HCT116 (cell line): Measurements from ENCODE around the gene GNG7. TPM values are rescaled to one million over a fixed set of nuclear protein-coding genes. Genes with fewer than 3 reads are reported as not detected.

Experiments
- ATAC-seq: fragments of 200-7000 bp; cut with Tn5 transposase; 2 replicates; pipeline ENCODE4 v1.9.1; 2020; ENCODE audit warnings: mild to moderate bottlenecking, moderate library complexity
- BruUV-seq: library from RNA; stranded (reverse); fragments of 400-500 nt; replicated peaks from 2 replicates; lab custom pipeline; 2021; lab: Mats Ljungman, UMichigan
- CTCF ChIA-PET: fragments of 300-600 bp; sonication (Branson Sonifier 250); formaldehyde crosslinking; loops from one replicate; lab custom pipeline; 2021; ENCODE audit warnings: antibody characterized with exemption; lab: Charles Lee
- POLR2A ChIA-PET: fragments of 300-600, 350-600 bp; sonication (Branson Sonifier 250); formaldehyde crosslinking; loops from one replicate; lab custom pipeline; 2021; ENCODE audit warnings: antibody characterized with exemption; lab: Charles Lee
- RAD21 ChIA-PET, 2 experiments: fragments of 300-600 bp; sonication (Branson Sonifier 250); formaldehyde crosslinking; loops; one replicate each; lab custom pipeline; 2023; ENCODE audit warnings: low total read pairs in 2 of 2; ENCODE audit not compliant: uncharacterized antibody in 2 of 2, unreplicated experiment in 2 of 2, low non-redundant PET in 1 of 2; lab: Charles Lee
- DNase-seq: peaks from one replicate; pipeline ENCODE4 v3.0.0-alpha.2; 2010; ENCODE audit warnings: low read depth, low spot score
- H2AFZ ChIP-seq: fragments of 200-600 bp; shearing (Covaris generic), sonication (generic); 2 replicates; pipeline ENCODE4 v1.6.1; 2017; ENCODE audit warnings: low read depth, mixed run types, mixed read lengths, antibody characterized with exemption, low read length; ENCODE audit not compliant: poor library complexity, severe bottlenecking
- H3K27ac ChIP-seq: 2 replicates; pipeline ENCODE4 v1.5.1; 2012; ENCODE audit warnings: low read depth, low read length
- H3K27me3 ChIP-seq: fragments of 200-600 bp; sonication (generic); 2 replicates; pipeline ENCODE4 v1.6.1; 2016; ENCODE audit warnings: mixed run types, low read length, mixed read lengths; ENCODE audit not compliant: insufficient read depth
- H3K36me3 ChIP-seq, 2 experiments: fragments of 200-500 bp in 1 of 2; fragments of 200-600 bp in 1 of 2; sonication (Bioruptor generic) in 1 of 2; sonication (generic) in 1 of 2; 2 replicates each; pipeline versions ENCODE4 v1.5.1 to v1.6.1; 2014 to 2016; ENCODE audit warnings: low read length in 2 of 2, inconsistent platforms in 1 of 2, mixed read lengths in 1 of 2, mixed run types in 1 of 2; ENCODE audit not compliant: insufficient read depth in 2 of 2, control insufficient read depth in 1 of 2
- H3K4me1 ChIP-seq, 2 experiments: fragments of 200-600 bp in 1 of 2; sonication (generic) in 1 of 2; 2 replicates each; pipeline versions ENCODE4 v1.5.1 to v1.6.1; 2012 to 2017; ENCODE audit warnings: low read length in 2 of 2, inconsistent platforms in 1 of 2, mild to moderate bottlenecking in 1 of 2, mixed read lengths in 1 of 2, mixed run types in 1 of 2, moderate library complexity in 1 of 2; ENCODE audit not compliant: insufficient read depth in 2 of 2, control insufficient read depth in 1 of 2
- H3K4me2 ChIP-seq: fragments of 200-600 bp; sonication (generic); 2 replicates; pipeline ENCODE4 v1.6.1; 2017; ENCODE audit warnings: mixed run types, low read length, mixed read lengths
- H3K4me3 ChIP-seq, 2 experiments: fragments of 200-600 bp in 1 of 2; sonication (generic) in 1 of 2; replicated peaks in 1 of 2; 2 replicates each; pipeline ENCODE4 v1.5.1; 2011 to 2016; ENCODE audit warnings: low read length in 2 of 2, control low read depth in 1 of 2, low read depth in 1 of 2, mild to moderate bottlenecking in 1 of 2, mixed read lengths in 1 of 2, mixed run types in 1 of 2
- H3K79me2 ChIP-seq: fragments of 200-600 bp; sonication (generic); 2 replicates; pipeline ENCODE4 v1.6.1; 2017; ENCODE audit warnings: mild to moderate bottlenecking, mixed run types, low read length, moderate library complexity, mixed read lengths; ENCODE audit not compliant: insufficient read depth
- H3K9ac ChIP-seq: fragments of 200-600 bp; sonication (generic); 2 replicates; pipeline ENCODE4 v1.6.1; 2016; ENCODE audit warnings: low read length, mixed read lengths
- H3K9me2 ChIP-seq: fragments of 200-600 bp; sonication (generic), shearing (Covaris generic); 2 replicates; pipeline ENCODE4 v1.6.1; 2017; ENCODE audit warnings: mixed run types, mild to moderate bottlenecking, moderate library complexity; ENCODE audit not compliant: insufficient read depth
- H3K9me3 ChIP-seq, 2 experiments: fragments of 200-500 bp in 1 of 2; fragments of 200-600 bp in 1 of 2; sonication (Bioruptor generic) in 1 of 2; sonication (generic) in 1 of 2; 2 replicates each; pipeline ENCODE4 v1.6.1; 2014 to 2017; ENCODE audit warnings: low read length in 2 of 2, mixed read lengths in 2 of 2, inconsistent platforms in 1 of 2, low read depth in 1 of 2, mild to moderate bottlenecking in 1 of 2, mixed run types in 1 of 2, moderate library complexity in 1 of 2; ENCODE audit not compliant: control insufficient read depth in 1 of 2, insufficient read depth in 1 of 2
- H4K20me1 ChIP-seq: fragments of 200-600 bp; sonication (generic), shearing (Covaris generic); 2 replicates; pipeline ENCODE4 v1.6.1; 2017; ENCODE audit warnings: mixed run types, mild to moderate bottlenecking, moderate library complexity; ENCODE audit not compliant: insufficient read depth
- CBX3 ChIP-seq: IDR thresholded peaks from 2 replicates; pipeline ENCODE4 v1.6.1; 2012; ENCODE audit warnings: low read depth
- CEBPB ChIP-seq: IDR thresholded peaks from 2 replicates; pipeline ENCODE4 v1.6.1; 2012; ENCODE audit warnings: low read depth
- CTCF ChIP-seq, 3 experiments: fragments of 200-600 bp in 1 of 3; sonication (generic) in 1 of 3; IDR thresholded peaks in 2 of 3; conservative IDR thresholded peaks in 1 of 3; 2 replicates each; pipeline ENCODE4 v1.5.1; 2012 to 2017; ENCODE audit warnings: low read depth in 2 of 3, low read length in 2 of 3, antibody characterized with exemption in 1 of 3, borderline replicate concordance in 1 of 3, control low read depth in 1 of 3, mild to moderate bottlenecking in 1 of 3, mixed read lengths in 1 of 3, mixed run types in 1 of 3, moderate library complexity in 1 of 3; ENCODE audit not compliant: insufficient read depth in 1 of 3
- ELF1 ChIP-seq: IDR thresholded peaks from 2 replicates; pipeline ENCODE4 v1.6.1; 2012; ENCODE audit warnings: low read depth, borderline replicate concordance
- EZH2 ChIP-seq: fragments of 200-600 bp; sonication (generic); IDR thresholded peaks from 2 replicates; pipeline ENCODE4 v1.6.1; 2017; ENCODE audit warnings: antibody characterized with exemption, mixed run types
- EZH2phosphoT487 ChIP-seq: fragments of 200-600 bp; IDR thresholded peaks from 2 replicates; pipeline ENCODE4 v1.6.1; 2018; ENCODE audit warnings: antibody characterized with exemption, borderline replicate concordance
- FOSL1 ChIP-seq: IDR thresholded peaks from 2 replicates; pipeline ENCODE4 v1.6.1; 2012; ENCODE audit warnings: low read depth
- POLR2AphosphoS5 ChIP-seq: IDR thresholded peaks from 2 replicates; pipeline ENCODE4 v1.6.1; 2011; ENCODE audit warnings: mild to moderate bottlenecking, low read depth, low read length, moderate library complexity
- RAD21 ChIP-seq: IDR thresholded peaks from 2 replicates; pipeline ENCODE4 v1.6.1; 2012; ENCODE audit warnings: low read depth, mild to moderate bottlenecking
- REST ChIP-seq: IDR thresholded peaks from 2 replicates; pipeline ENCODE4 v1.6.1; 2012; ENCODE audit warnings: low read depth
- SIN3A ChIP-seq: IDR thresholded peaks from 2 replicates; pipeline ENCODE4 v1.6.1; 2012; ENCODE audit warnings: low read depth
- SP1 ChIP-seq: IDR thresholded peaks from 2 replicates; pipeline ENCODE4 v1.6.1; 2012; ENCODE audit warnings: low read depth
- SRF ChIP-seq: IDR thresholded peaks from 2 replicates; pipeline ENCODE4 v1.6.1; 2012; ENCODE audit warnings: low read depth
- TCF7L2 ChIP-seq: IDR thresholded peaks from 2 replicates; pipeline ENCODE4 v1.7.0; 2011; ENCODE audit warnings: borderline replicate concordance, inconsistent platforms; ENCODE audit not compliant: insufficient read depth, insufficient read length; ENCODE audit errors: extremely low read depth
- YY1 ChIP-seq: IDR thresholded peaks from 2 replicates; pipeline ENCODE4 v1.6.1; 2011; ENCODE audit warnings: low read length, low read depth, moderate library complexity, mild to moderate bottlenecking; ENCODE audit not compliant: insufficient replicate concordance; ENCODE audit errors: extremely low read depth
- ZBTB33 ChIP-seq: IDR thresholded peaks from 2 replicates; pipeline ENCODE4 v1.6.1; 2011; ENCODE audit warnings: mild to moderate bottlenecking, low read length, moderate library complexity; ENCODE audit not compliant: insufficient replicate concordance; ENCODE audit errors: extremely low read depth
- ZFX ChIP-seq: fragments of 450-650 bp; IDR thresholded peaks from 2 replicates; pipeline ENCODE4 v1.6.1; 2017
- ZNF274 ChIP-seq: fragments of 200-500 bp; sonication (Bioruptor generic); IDR thresholded peaks from 2 replicates; pipeline ENCODE4 v1.6.1; 2014; ENCODE audit warnings: mild to moderate bottlenecking, low read depth, low read length, inconsistent platforms
- intact Hi-C: fragments of 100-400 bp; cut with micrococcal nuclease; formaldehyde crosslinking; loops from 2 replicates; pipeline ENCODE4 v1.10.0; 2022
- total RNA-seq: library from RNA; stranded (reverse); gene quantifications from one replicate; pipeline ENCODE4 v1.2.1, GENCODE V29; 2021; ENCODE audit not compliant: unreplicated experiment

Gene GNG7
- total RNA-seq, 1 experiment from 2014 or later: 11.3 TPM

GRCh38 chr19:2469102-2469914, 233.2 kb downstream of the GNG7 start:
- CTCF ChIA-PET: interaction anchor here (0.7 to 3.9 kb wide), 4 partner anchors 110 to 168 kb away, joined by 3 to 20 read pairs (median 4); no protein-coding TSS in a partner anchor
- peak overlapping the region in 1 of 2 experiments; percentile 41; a peak in 2 of 4 replicates for H3K4me3 ChIP-seq
- H4K20me1 ChIP-seq: no peaks in the 10 kb centered on the region
- no peaks in the 10 kb centered on the region for H3K79me2 ChIP-seq
- no peaks in the 10 kb centered on the region for H3K36me3 ChIP-seq
- peak; percentile 75 for ATAC-seq
- H3K4me2 ChIP-seq: peak overlapping the region; percentile 63
- H3K9ac ChIP-seq: peak overlapping the region; percentile 36
- H3K27ac ChIP-seq: peak overlapping the region; percentile 54
- no peaks in the 10 kb centered on the region for H3K9me2 ChIP-seq
- DNase-seq: peak; percentile 80
- H3K27me3 ChIP-seq: no peaks in the 10 kb centered on the region
- peak overlapping the region; percentile 34 for H2AFZ ChIP-seq
- intact Hi-C loops: loop anchor here (10.0 kb wide), 1 partner anchor 305 kb away; the partner anchor contains the start of gene DOT1L
- RAD21 ChIA-PET: interaction anchor here in 1 of 2 experiments (0.5 kb wide), 1 partner anchor 567 kb away, joined by 4 read pairs; no protein-coding TSS in a partner anchor
- H3K4me1 ChIP-seq: peaks cover 21 to 41% of the 10 kb centered on the region in 2 experiments
- no TSS peak for BruUV-seq
- no peaks in the 10 kb centered on the region for H3K9me3 ChIP-seq
- POLR2A ChIA-PET: interaction anchor here (0.9 to 1.2 kb wide), 4 partner anchors 12 to 151 kb away, joined by 3 to 4 read pairs (median 4); no protein-coding TSS in a partner anchor
- TF ChIP-seq SIN3A: no peak
- no peak for TF ChIP-seq CEBPB
- no peak for TF ChIP-seq POLR2AphosphoS5
- no peak for TF ChIP-seq ELF1
- TF ChIP-seq ZFX: no peak
- TF ChIP-seq ZNF274: no peak
- TF ChIP-seq SP1: peak; percentile 51; the same call in 1 of the 2 replicates
- TF ChIP-seq CBX3: peak; percentile 88; the same call in 1 of the 2 replicates
- no peak for TF ChIP-seq SRF
- peak; percentile 58; the same call in 1 of the 2 replicates for TF ChIP-seq FOSL1
- no peak for TF ChIP-seq CTCF (IDR thresholded peaks at IDR 0.05 in 2 of 3, conservative IDR thresholded peaks at IDR 0.05 in 1 of 3; ENCODE audit: borderline replicate concordance in 1 of 3, insufficient read depth in 1 of 3, low read depth in 2 of 3, low read length in 2 of 3)
- no peak for TF ChIP-seq EZH2
- TF ChIP-seq YY1: no peak
- TF ChIP-seq RAD21: no peak
- no peak for TF ChIP-seq EZH2phosphoT487
- TF ChIP-seq REST: no peak
- no peak for TF ChIP-seq ZBTB33
- TF ChIP-seq TCF7L2: no peak
